ENCODE data around the gene FALEC. TPM values are rescaled to one million over a fixed set of nuclear protein-coding genes. Genes with fewer than 3 reads are reported as not detected.

Gene FALEC
- total and polyA plus RNA-seq, 10 donors, result 0.20 to 1.9 (median 0.63) TPM; not detected in 6

DNA sequence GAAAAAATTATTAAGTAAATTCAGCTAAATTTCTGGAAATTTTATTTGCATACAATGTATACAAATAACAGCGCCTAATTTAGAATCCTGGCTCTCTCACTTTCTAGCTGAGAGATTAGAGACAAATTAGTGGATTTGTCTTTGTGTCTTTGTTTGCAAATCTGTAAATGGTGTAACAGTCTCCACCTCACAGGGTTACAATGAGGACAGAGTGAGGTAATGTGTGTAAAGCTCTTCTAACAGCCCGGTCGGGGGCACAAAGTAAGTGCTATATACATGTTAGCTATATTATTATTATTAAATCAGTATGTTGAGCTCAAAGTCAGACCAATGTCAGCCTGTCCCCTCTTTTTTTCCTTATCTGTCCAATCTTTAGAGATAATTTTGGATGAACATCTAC lies 28.7 kb downstream of the FALEC start:
- TF ChIP-seq, protein P1, sequence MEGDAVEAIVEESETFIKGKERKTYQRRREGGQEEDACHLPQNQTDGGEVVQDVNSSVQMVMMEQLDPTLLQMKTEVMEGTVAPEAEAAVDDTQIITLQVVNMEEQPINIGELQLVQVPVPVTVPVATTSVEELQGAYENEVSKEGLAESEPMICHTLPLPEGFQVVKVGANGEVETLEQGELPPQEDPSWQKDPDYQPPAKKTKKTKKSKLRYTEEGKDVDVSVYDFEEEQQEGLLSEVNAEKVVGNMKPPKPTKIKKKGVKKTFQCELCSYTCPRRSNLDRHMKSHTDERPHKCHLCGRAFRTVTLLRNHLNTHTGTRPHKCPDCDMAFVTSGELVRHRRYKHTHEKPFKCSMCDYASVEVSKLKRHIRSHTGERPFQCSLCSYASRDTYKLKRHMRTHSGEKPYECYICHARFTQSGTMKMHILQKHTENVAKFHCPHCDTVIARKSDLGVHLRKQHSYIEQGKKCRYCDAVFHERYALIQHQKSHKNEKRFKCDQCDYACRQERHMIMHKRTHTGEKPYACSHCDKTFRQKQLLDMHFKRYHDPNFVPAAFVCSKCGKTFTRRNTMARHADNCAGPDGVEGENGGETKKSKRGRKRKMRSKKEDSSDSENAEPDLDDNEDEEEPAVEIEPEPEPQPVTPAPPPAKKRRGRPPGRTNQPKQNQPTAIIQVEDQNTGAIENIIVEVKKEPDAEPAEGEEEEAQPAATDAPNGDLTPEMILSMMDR (IDR thresholded peaks at IDR 0.05 in 8 of 11, conservative IDR thresholded peaks at IDR 0.05 in 3 of 11), result no peak
- TF ChIP-seq POLR2AphosphoS5 (IDR thresholded peaks at IDR 0.05) (no peak), POLR2A (IDR thresholded peaks at IDR 0.05) (no peak)
- intact Hi-C loops (cut with DNase I; ENCODE audit: low total_unique reads), result no loop called here
- Histone ChIP-seq H3K4me1 (peaks cover 0 to 12% (median 9%) of the 10 kb centered on the region in 6 donors), H3K27me3 (replicated peaks in 1 of 7) (peaks cover 0 to 45% (median 0%) of the 10 kb centered on the region in 7 donors), H3K9me3 (no peaks in the 10 kb centered on the region), H3K27ac (no peak overlapping the region), H3K4me3 (no peak overlapping the region), H3K36me3 (no peaks in the 10 kb centered on the region)
- WGBS, 5 donors, result 81 to 91% (median 89%) methylated on average over 3 of the region's 3 CpGs
- DNase-seq, result no peak

DNA sequence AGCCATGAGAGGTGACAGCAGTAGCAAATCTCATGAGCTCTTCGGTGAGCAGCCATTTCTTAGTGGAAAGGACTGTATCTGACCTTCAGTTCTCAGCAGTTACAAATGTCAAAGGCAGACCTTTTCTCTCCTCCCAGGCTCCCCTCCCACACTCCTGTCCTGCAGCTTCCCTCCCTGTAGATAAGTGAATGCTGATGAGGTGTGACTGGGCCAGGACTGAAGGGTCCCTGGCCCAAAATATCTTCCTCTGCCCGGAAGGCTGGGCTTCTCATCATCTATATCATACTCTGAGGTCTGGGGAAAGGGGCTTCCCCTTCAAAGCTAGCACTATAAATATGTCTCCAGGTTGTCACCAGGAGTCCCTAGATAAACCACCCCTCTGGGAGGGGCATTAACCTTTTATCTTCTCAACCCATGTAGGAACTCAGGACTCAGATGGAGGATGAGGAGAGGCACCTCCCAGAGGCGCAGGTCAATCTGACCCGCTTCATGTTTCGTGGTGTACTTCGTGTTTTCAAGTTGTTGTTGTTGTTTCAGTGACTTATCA lies 30.0 kb downstream of the FALEC start:
- no peak for TF ChIP-seq POLR2AphosphoS5 (IDR thresholded peaks at IDR 0.05)
- TF ChIP-seq, protein P1 (IDR thresholded peaks at IDR 0.05 in 8 of 11, conservative IDR thresholded peaks at IDR 0.05 in 3 of 11), result no peak
- TF ChIP-seq POLR2A (IDR thresholded peaks at IDR 0.05), result no peak
- Histone ChIP-seq H3K4me3 (no peak overlapping the region), H3K27ac (no peak overlapping the region), H3K4me1 (peaks cover 7 to 26% (median 21%) of the 10 kb centered on the region in 6 donors), H3K27me3 (replicated peaks in 1 of 7) (peaks cover 0 to 59% (median 0%) of the 10 kb centered on the region in 7 donors), H3K36me3 (no peaks in the 10 kb centered on the region), H3K9me3 (no peaks in the 10 kb centered on the region)
- DNase-seq, result peak; percentile 6
- intact Hi-C loops (cut with DNase I; ENCODE audit: low total_unique reads), result no loop called here
- WGBS, 5 donors, result 80 to 86% (median 84%) methylated on average over 6 of the region's 6 CpGs

DNA sequence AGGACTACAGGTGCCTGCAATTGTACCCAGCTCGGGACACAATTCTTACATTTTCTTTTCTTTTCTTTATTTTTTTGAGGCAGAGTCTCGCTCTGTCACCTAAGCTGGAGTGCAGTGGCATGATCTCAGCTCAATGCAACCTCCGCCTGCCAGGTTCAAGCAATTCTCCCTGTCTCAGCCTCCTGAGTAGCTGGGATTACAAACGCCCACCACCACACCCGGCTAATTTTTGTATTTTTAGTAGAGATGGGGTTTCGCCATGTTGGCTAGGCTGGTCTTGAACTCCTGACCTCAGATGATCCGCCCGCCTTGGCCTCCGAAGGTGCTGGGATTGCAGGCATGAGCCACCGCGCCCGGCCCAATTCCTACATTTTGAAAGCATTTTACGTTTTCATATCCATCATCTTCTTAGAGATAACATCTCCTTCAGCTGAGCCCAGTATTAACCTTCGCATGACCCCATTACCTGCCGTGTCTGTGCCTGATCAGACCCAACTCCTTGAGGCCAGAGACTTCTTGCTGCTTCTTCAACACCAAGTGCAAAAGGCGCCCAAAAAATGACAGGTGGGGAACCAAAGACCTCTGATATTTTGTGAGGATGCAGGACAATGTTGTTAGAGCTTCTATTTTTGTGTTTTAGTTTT lies 30.9 kb downstream of the FALEC start:
- WGBS, 5 donors, result 87 to 93% (median 89%) methylated on average over 16 of the region's 16 CpGs
- DNase-seq, result no peak
- no peak overlapping the region for H3K27ac ChIP-seq
- no peaks in the 10 kb centered on the region for H3K9me3 ChIP-seq
- no peak overlapping the region for H3K4me3 ChIP-seq
- TF ChIP-seq, protein P1 (IDR thresholded peaks at IDR 0.05 in 8 of 11, conservative IDR thresholded peaks at IDR 0.05 in 3 of 11), result no peak
- no peak for TF ChIP-seq POLR2A (IDR thresholded peaks at IDR 0.05)
- no peak for TF ChIP-seq POLR2AphosphoS5 (IDR thresholded peaks at IDR 0.05)
- intact Hi-C loops (cut with DNase I; ENCODE audit: low total_unique reads), result no loop called here
- H3K4me1 ChIP-seq, result peaks cover 7 to 34% (median 30%) of the 10 kb centered on the region in 6 donors
- no peaks in the 10 kb centered on the region for H3K36me3 ChIP-seq
- peaks cover 0 to 61% (median 0%) of the 10 kb centered on the region in 7 donors for H3K27me3 ChIP-seq (replicated peaks in 1 of 7)

DNA sequence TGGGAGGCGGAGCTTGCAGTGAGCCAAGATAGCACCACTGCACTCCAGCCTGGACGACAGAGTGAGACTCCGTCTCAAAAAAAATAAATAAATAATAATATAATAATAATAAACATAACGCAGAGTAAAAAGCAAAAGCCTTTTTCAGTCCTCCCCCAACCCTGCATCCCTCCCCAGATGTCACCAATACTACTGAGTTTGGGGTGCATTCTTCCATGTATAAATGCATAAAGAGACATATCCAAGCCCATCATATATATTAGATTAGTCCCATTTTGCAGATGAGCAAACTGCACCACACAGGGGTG lies 32.7 kb downstream of the FALEC start:
- H3K27ac ChIP-seq, result peak overlapping the region in 3 of 8 donors; percentile 82 to 86 (median 85)
- peaks cover 0 to 61% (median 0%) of the 10 kb centered on the region in 7 donors for H3K27me3 ChIP-seq (replicated peaks in 1 of 7)
- peak overlapping the region in 6 of 8 donors; percentile 47 to 78 (median 58) for H3K4me3 ChIP-seq
- TF ChIP-seq, protein P1 (IDR thresholded peaks at IDR 0.05 in 8 of 11, conservative IDR thresholded peaks at IDR 0.05 in 3 of 11), result no peak
- TF ChIP-seq POLR2A (IDR thresholded peaks at IDR 0.05) (no peak), POLR2AphosphoS5 (IDR thresholded peaks at IDR 0.05) (no peak)
- intact Hi-C loops (cut with DNase I; ENCODE audit: low total_unique reads), result no loop called here
- no peak for DNase-seq
- no peaks in the 10 kb centered on the region for H3K36me3 ChIP-seq
- H3K4me1 ChIP-seq, result peaks cover 23 to 53% (median 49%) of the 10 kb centered on the region in 6 donors
- WGBS, 5 donors, result 53 to 70% (median 65%) methylated on average over 4 of the region's 4 CpGs
- H3K9me3 ChIP-seq, result no peaks in the 10 kb centered on the region
